GM12875 (cell line): ENCODE results near the gene IL1RAPL2.
"Not testable (repeated sequence)": the region's sequence is repeated elsewhere in the genome, so short reads cannot be mapped to it uniquely, and the experiment has no call there.

Experiments
- H3K4me3 ChIP-seq: one replicate; pipeline ENCODE4 v1.5.1; 2011; ENCODE audit warnings: low read depth, low read length, control low read depth
- CTCF ChIP-seq: IDR thresholded peaks from 2 replicates; pipeline ENCODE4 v1.5.1; 2011; ENCODE audit warnings: low read depth, mild to moderate bottlenecking, control low read depth, inconsistent platforms, low read length, moderate library complexity, borderline replicate concordance; ENCODE audit not compliant: insufficient read depth

IL1RAPL2 gene

GRCh38 chrX:105114554-105115130 is 548.6 kb downstream of the IL1RAPL2 start:
- no peak overlapping the region for H3K4me3 ChIP-seq
- TF ChIP-seq CTCF, result no peak

- not testable (repeated sequence) for H3K4me3 ChIP-seq
Measured at GRCh38 chrX:105115596-105116320, 549.8 kb downstream of the IL1RAPL2 start.

GRCh38 chrX:105116486-105116885 is 550.5 kb downstream of the IL1RAPL2 start:
- H3K4me3 ChIP-seq, result no peak overlapping the region
- no peak for TF ChIP-seq CTCF

- H3K4me3 ChIP-seq, result no peak overlapping the region
- no peak for TF ChIP-seq CTCF
Measured at GRCh38 chrX:105117621-105118020, 551.6 kb downstream of the IL1RAPL2 start.

- no peak for TF ChIP-seq CTCF
- no peak overlapping the region for H3K4me3 ChIP-seq
Measured at GRCh38 chrX:105120463-105120862, 554.5 kb downstream of the IL1RAPL2 start.

- no peak for TF ChIP-seq CTCF
- no peak overlapping the region for H3K4me3 ChIP-seq
Measured at GRCh38 chrX:105121186-105121585, 555.2 kb downstream of the IL1RAPL2 start.

- H3K4me3 ChIP-seq, result no peak overlapping the region
- TF ChIP-seq CTCF, result no peak
Measured at GRCh38 chrX:105126201-105126600, 560.2 kb downstream of the IL1RAPL2 start.
